ENCODE data around the gene ATP12A. TPM values are rescaled to one million over a fixed set of nuclear protein-coding genes. Genes with fewer than 3 reads are reported as not detected.

The ATP12A gene
- total RNA-seq, 1 experiment from 2014 or later = 0.47 TPM

DNA sequence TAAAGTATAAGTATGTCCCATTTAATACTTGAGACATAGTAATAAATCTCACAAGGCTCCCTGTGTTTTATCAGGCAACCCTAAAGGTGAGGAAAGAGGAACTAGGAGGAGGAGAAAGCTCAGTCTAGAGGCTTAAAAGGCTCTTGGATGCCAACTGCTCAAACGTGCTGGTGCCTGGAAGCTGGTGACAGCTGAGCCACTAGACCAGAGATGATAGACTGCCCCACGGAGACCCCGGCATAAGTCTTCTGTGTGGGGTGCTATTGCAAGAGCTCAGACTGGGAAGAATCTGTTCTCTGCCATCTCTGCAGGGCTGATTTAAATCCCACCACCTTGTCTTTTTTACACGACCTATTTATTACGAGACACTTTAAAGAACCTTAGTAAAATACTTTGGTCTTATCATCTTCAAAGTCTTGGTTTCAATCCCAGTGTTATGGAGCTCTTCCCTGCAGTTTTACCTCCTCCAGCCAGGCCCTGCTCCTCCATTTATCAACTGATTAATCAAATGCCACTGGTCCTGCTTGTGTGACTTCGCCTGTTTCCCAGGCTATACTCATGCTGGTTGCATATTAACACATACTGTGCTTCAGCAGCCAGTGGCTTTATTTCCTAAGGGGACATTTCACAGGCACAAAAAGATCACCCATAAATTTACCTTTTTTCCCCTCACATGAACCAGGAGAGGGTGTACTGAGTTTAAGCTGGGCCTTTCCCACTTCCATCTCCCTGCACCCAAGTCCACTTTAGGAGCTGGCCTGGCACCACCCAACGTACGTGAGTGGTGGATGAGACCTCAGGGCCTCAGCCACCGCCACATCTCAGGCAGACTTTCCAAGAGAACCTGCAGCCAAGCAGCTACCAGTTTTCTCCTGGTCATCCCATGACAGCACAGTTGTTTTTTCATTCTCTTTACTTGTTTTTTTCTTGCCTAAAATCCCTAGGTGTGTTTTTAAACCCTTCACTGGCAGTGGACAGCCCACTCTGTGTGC, 7.8 kb upstream of the ATP12A start:
- BruUV-seq (replicated peaks) = no TSS peak
- Histone ChIP-seq H3K9me3 (ENCODE audit: low read depth, low read length, poor library complexity, severe bottlenecking) (no peaks in the 10 kb centered on the region), H3K27me3 (replicated peaks; ENCODE audit: insufficient read depth, low read depth, low read length, poor library complexity) (no peaks in the 10 kb centered on the region), H3K4me1 (ENCODE audit: insufficient read depth, low read length, poor library complexity, severe bottlenecking) (no peaks in the 10 kb centered on the region), H3K27ac (ENCODE audit: low read depth, low read length, poor library complexity, severe bottlenecking) (no peak overlapping the region), H3K4me3 (ENCODE audit: low read depth, low read length, poor library complexity, severe bottlenecking) (no peak overlapping the region), H3K36me3 (ENCODE audit: insufficient read depth, low read length, poor library complexity, severe bottlenecking) (no peaks in the 10 kb centered on the region)
- intact Hi-C loops (cut with micrococcal nuclease; ENCODE audit: unreplicated experiment) = no loop called here
- POLR2A ChIA-PET (ENCODE audit: low non-redundant PET) = interaction anchor here (0.6 kb wide), 1 partner anchor 14 kb away, joined by 13 read pairs; no protein-coding TSS in a partner anchor
- DNase-seq (ENCODE audit: low spot score) = no peak
- no peak for TF ChIP-seq EZH2 (IDR thresholded peaks at IDR 0.05; ENCODE audit: borderline replicate concordance, low read depth, low read length, poor library complexity, severe bottlenecking)
- TF ChIP-seq, protein P1, sequence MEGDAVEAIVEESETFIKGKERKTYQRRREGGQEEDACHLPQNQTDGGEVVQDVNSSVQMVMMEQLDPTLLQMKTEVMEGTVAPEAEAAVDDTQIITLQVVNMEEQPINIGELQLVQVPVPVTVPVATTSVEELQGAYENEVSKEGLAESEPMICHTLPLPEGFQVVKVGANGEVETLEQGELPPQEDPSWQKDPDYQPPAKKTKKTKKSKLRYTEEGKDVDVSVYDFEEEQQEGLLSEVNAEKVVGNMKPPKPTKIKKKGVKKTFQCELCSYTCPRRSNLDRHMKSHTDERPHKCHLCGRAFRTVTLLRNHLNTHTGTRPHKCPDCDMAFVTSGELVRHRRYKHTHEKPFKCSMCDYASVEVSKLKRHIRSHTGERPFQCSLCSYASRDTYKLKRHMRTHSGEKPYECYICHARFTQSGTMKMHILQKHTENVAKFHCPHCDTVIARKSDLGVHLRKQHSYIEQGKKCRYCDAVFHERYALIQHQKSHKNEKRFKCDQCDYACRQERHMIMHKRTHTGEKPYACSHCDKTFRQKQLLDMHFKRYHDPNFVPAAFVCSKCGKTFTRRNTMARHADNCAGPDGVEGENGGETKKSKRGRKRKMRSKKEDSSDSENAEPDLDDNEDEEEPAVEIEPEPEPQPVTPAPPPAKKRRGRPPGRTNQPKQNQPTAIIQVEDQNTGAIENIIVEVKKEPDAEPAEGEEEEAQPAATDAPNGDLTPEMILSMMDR (conservative IDR thresholded peaks at IDR 0.05; ENCODE audit: low read depth, low read length) = no peak
- CTCF ChIA-PET = no interaction called here

DNA sequence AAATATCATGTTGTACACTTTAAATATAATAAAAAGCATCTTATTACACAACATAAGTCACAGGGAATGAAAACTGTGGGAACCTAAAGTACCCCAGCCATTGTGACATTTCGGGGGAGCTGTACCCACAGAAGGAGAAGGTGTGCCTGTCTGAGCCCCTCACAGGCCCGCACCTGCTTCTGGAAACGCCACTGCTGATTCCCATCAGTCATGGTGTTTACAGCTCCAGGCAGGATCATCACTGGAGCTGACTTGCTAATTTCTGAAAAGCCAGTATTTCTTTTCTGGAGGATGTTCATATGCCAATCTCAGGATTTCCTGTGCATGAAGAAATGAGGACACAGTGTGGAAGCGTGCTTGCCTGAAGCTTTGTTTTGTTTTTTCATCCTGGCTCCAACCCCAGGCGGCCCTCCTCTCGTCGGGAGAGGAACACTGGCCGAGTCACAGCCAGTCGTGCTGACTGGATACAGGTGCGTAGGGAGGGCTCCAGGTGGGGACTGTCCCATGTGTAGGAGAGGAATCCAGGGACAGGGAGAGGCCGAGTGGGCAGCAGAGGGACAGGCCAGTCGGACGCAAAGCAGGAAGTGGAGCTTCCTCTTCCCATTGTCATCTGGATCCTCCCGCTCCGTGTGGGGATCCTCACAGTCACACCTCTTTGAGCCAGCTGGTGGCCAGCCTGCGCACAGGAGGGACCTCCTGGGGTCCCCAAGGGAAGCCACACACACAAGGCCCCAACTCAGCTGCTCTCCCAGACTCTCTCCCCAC, 4.2 kb upstream of the ATP12A start:
- Histone ChIP-seq H3K9me3 (ENCODE audit: low read depth, low read length, poor library complexity, severe bottlenecking) (no peaks in the 10 kb centered on the region), H3K4me1 (ENCODE audit: insufficient read depth, low read length, poor library complexity, severe bottlenecking) (no peaks in the 10 kb centered on the region), H3K27me3 (replicated peaks; ENCODE audit: insufficient read depth, low read depth, low read length, poor library complexity) (peaks cover 15% of the 10 kb centered on the region), H3K27ac (ENCODE audit: low read depth, low read length, poor library complexity, severe bottlenecking) (no peak overlapping the region), H3K4me3 (ENCODE audit: low read depth, low read length, poor library complexity, severe bottlenecking) (no peak overlapping the region), H3K36me3 (ENCODE audit: insufficient read depth, low read length, poor library complexity, severe bottlenecking) (no peaks in the 10 kb centered on the region)
- CTCF ChIA-PET = interaction anchor here (0.5 kb wide), 1 partner anchor 17 kb away, joined by 3 read pairs; no protein-coding TSS in a partner anchor
- POLR2A ChIA-PET (ENCODE audit: low non-redundant PET) = no interaction called here
- intact Hi-C loops (cut with micrococcal nuclease; ENCODE audit: unreplicated experiment) = no loop called here
- no peak for DNase-seq (ENCODE audit: low spot score)
- no peak for TF ChIP-seq EZH2 (IDR thresholded peaks at IDR 0.05; ENCODE audit: borderline replicate concordance, low read depth, low read length, poor library complexity, severe bottlenecking)
- TF ChIP-seq, protein P1 (conservative IDR thresholded peaks at IDR 0.05; ENCODE audit: low read depth, low read length) = no peak
- BruUV-seq (replicated peaks) = no TSS peak

DNA sequence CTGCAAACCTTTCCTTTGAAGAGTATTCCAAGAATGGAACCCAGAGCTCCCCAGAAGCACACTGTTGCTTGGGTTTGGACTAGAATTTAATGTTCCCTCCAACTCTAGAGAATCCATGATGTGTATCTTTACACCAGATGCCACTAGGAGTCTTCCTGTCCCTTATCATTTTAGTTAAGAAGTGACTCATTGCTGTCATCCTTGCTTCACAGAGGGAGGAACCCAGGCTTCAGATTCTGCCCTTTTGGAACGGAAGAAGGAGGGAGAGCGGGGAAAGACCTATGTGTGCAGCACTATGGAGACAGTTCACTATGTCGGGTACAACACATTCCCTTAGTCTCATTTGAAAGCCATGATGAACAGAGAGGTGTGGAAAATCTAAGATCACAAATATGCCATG, 2.1 kb upstream of the ATP12A start:
- TF ChIP-seq, protein P1 (conservative IDR thresholded peaks at IDR 0.05; ENCODE audit: low read depth, low read length) = no peak
- no peak for TF ChIP-seq EZH2 (IDR thresholded peaks at IDR 0.05; ENCODE audit: borderline replicate concordance, low read depth, low read length, poor library complexity, severe bottlenecking)
- no peak overlapping the region for H3K27ac ChIP-seq (ENCODE audit: low read depth, low read length, poor library complexity, severe bottlenecking)
- ChIA-PET CTCF (no interaction called here), POLR2A (ENCODE audit: low non-redundant PET) (no interaction called here)
- peaks cover 17% of the 10 kb centered on the region for H3K27me3 ChIP-seq (replicated peaks; ENCODE audit: insufficient read depth, low read depth, low read length, poor library complexity)
- BruUV-seq (replicated peaks) = no TSS peak
- H3K4me3 ChIP-seq (ENCODE audit: low read depth, low read length, poor library complexity, severe bottlenecking) = no peak overlapping the region
- no peaks in the 10 kb centered on the region for H3K9me3 ChIP-seq (ENCODE audit: low read depth, low read length, poor library complexity, severe bottlenecking)
- intact Hi-C loops (cut with micrococcal nuclease; ENCODE audit: unreplicated experiment) = no loop called here
- no peak for DNase-seq (ENCODE audit: low spot score)
- no peaks in the 10 kb centered on the region for H3K36me3 ChIP-seq (ENCODE audit: insufficient read depth, low read length, poor library complexity, severe bottlenecking)
- H3K4me1 ChIP-seq (ENCODE audit: insufficient read depth, low read length, poor library complexity, severe bottlenecking) = no peaks in the 10 kb centered on the region

Measured in A673 (cell line).